ENCODE measurements around the gene EPHB1.

Gene EPHB1

DNA sequence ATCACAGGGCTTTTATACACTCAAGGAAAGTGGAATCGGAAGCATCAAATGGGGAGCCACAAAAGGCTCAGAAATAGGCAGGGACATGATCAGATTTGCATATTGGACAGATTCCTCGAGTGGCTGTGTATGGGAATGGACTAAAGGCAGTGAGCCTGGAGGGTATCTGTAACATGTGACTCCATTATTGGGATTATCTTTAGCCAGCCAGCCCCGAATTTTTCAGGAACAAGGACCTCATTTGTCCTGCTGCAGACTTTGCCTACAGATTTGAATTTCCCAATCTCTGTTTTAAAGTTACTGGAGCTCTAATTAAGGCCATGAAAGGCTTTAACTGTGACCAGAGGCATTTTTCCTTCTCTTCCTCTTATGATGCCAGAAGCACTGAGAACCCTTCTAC, 26.9 kb upstream of the EPHB1 start:
- TF ChIP-seq POLR2AphosphoS5 (IDR thresholded peaks at IDR 0.05; ENCODE audit: low read depth, low read length) (no peak), SIN3A (IDR thresholded peaks at IDR 0.05; ENCODE audit: borderline replicate concordance, insufficient read depth, low read length) (no peak), TAF1 (IDR thresholded peaks at IDR 0.05; ENCODE audit: borderline replicate concordance, insufficient read depth, low read length) (no peak), FOXP2 (optimal IDR thresholded peaks at IDR 0.05; ENCODE audit: borderline replicate concordance, extremely low read depth, extremely low read length, insufficient read depth) (no peak)

DNA sequence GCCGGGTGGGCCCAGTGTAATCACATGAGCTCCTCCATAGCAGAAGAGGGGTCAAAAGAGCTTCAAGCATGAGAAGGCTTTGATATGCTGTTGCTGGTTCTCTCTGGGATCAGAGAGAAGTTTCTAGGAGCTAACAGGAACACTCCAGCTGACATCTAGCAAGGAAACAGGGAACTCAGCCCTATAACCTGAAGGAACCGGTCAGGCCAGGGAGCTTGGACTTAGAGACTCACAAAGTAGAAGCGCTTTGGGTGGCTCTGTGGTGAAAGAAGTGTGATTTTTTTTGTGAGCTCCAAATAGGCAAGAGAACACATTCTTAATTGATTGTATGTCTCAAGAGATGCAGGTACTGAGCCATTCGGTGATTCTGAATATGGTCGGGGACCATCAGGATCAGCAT, 26.2 kb upstream of the EPHB1 start:
- TF ChIP-seq TAF1 (IDR thresholded peaks at IDR 0.05; ENCODE audit: borderline replicate concordance, insufficient read depth, low read length), result no peak
- TF ChIP-seq, protein P1, sequence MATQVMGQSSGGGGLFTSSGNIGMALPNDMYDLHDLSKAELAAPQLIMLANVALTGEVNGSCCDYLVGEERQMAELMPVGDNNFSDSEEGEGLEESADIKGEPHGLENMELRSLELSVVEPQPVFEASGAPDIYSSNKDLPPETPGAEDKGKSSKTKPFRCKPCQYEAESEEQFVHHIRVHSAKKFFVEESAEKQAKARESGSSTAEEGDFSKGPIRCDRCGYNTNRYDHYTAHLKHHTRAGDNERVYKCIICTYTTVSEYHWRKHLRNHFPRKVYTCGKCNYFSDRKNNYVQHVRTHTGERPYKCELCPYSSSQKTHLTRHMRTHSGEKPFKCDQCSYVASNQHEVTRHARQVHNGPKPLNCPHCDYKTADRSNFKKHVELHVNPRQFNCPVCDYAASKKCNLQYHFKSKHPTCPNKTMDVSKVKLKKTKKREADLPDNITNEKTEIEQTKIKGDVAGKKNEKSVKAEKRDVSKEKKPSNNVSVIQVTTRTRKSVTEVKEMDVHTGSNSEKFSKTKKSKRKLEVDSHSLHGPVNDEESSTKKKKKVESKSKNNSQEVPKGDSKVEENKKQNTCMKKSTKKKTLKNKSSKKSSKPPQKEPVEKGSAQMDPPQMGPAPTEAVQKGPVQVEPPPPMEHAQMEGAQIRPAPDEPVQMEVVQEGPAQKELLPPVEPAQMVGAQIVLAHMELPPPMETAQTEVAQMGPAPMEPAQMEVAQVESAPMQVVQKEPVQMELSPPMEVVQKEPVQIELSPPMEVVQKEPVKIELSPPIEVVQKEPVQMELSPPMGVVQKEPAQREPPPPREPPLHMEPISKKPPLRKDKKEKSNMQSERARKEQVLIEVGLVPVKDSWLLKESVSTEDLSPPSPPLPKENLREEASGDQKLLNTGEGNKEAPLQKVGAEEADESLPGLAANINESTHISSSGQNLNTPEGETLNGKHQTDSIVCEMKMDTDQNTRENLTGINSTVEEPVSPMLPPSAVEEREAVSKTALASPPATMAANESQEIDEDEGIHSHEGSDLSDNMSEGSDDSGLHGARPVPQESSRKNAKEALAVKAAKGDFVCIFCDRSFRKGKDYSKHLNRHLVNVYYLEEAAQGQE (IDR thresholded peaks at IDR 0.05; ENCODE audit: insufficient read depth in 1 of 2, low read depth in 2 of 2, low read length in 2 of 2), result no peak
- no peak for TF ChIP-seq FOXP2 (optimal IDR thresholded peaks at IDR 0.05; ENCODE audit: borderline replicate concordance, extremely low read depth, extremely low read length, insufficient read depth)
- TF ChIP-seq POLR2AphosphoS5 (IDR thresholded peaks at IDR 0.05; ENCODE audit: low read depth, low read length), result no peak
- no peak for TF ChIP-seq SIN3A (IDR thresholded peaks at IDR 0.05; ENCODE audit: borderline replicate concordance, insufficient read depth, low read length)

- TF ChIP-seq, protein P1 (IDR thresholded peaks at IDR 0.05; ENCODE audit: insufficient read depth in 1 of 2, low read depth in 2 of 2, low read length in 2 of 2), result no peak
- TF ChIP-seq FOXP2 (optimal IDR thresholded peaks at IDR 0.05; ENCODE audit: borderline replicate concordance, extremely low read depth, extremely low read length, insufficient read depth) (no peak), SIN3A (IDR thresholded peaks at IDR 0.05; ENCODE audit: borderline replicate concordance, insufficient read depth, low read length) (no peak), TAF1 (IDR thresholded peaks at IDR 0.05; ENCODE audit: borderline replicate concordance, insufficient read depth, low read length) (no peak), POLR2AphosphoS5 (IDR thresholded peaks at IDR 0.05; ENCODE audit: low read depth, low read length) (no peak)
These were observed 25.7 kb upstream of the EPHB1 start for GRCh38 chr3:134769287-134769868.

DNA sequence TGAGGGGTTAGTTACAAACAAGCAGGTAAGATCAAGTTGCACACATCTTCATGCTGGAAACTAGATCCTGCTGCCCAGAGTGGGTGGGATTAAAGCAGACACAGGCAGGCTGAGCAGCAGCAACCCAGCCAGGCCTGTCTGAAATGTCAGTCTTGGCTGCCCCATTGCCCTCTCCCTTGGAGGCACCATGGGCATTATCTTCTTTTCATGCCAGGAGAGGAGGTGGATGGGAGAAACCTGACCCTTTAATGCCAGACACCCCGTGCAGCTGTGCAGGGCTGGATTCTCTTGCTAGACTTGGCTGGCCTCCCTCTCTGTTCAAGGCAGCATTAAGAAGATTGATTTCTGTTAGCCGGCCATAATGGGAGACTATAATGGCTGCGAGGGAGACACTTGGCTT, 23.0 kb upstream of the EPHB1 start:
- TF ChIP-seq, protein P1 (IDR thresholded peaks at IDR 0.05; ENCODE audit: insufficient read depth in 1 of 2, low read depth in 2 of 2, low read length in 2 of 2), result no peak
- TF ChIP-seq SIN3A (IDR thresholded peaks at IDR 0.05; ENCODE audit: borderline replicate concordance, insufficient read depth, low read length), result no peak
- no peak for TF ChIP-seq TAF1 (IDR thresholded peaks at IDR 0.05; ENCODE audit: borderline replicate concordance, insufficient read depth, low read length)
- TF ChIP-seq FOXP2 (optimal IDR thresholded peaks at IDR 0.05; ENCODE audit: borderline replicate concordance, extremely low read depth, extremely low read length, insufficient read depth), result no peak
- TF ChIP-seq POLR2AphosphoS5 (IDR thresholded peaks at IDR 0.05; ENCODE audit: low read depth, low read length), result no peak

DNA sequence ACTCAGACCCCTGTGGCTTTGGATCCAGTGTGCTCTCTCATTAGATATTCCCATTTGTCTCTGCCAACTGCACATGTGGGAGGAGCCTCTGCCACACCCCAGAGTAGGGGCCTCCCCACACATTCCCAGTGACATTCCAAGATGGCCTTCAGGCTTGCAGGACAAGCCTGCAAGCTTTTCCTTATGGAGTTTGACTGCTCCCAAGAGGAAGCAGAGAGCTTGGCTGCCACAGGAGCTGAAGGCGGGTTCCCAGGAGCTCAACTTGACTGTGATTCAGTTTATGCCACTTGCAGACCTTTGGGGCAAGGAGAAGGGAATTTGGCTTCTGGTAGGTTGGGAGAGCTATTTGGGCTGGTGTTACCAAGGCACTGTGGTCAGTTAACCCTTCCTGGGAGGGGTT, 22.5 kb upstream of the EPHB1 start:
- TF ChIP-seq FOXP2 (optimal IDR thresholded peaks at IDR 0.05; ENCODE audit: borderline replicate concordance, extremely low read depth, extremely low read length, insufficient read depth), result no peak
- no peak for TF ChIP-seq POLR2AphosphoS5 (IDR thresholded peaks at IDR 0.05; ENCODE audit: low read depth, low read length)
- TF ChIP-seq, protein P1 (IDR thresholded peaks at IDR 0.05; ENCODE audit: insufficient read depth in 1 of 2, low read depth in 2 of 2, low read length in 2 of 2), result no peak
- no peak for TF ChIP-seq TAF1 (IDR thresholded peaks at IDR 0.05; ENCODE audit: borderline replicate concordance, insufficient read depth, low read length)
- TF ChIP-seq SIN3A (IDR thresholded peaks at IDR 0.05; ENCODE audit: borderline replicate concordance, insufficient read depth, low read length), result no peak

Measured in PFSK-1 (cell line).